ENCODE measurements around the gene UBTD1. TPM values are rescaled to one million over a fixed set of nuclear protein-coding genes. Genes with fewer than 3 reads are reported as not detected.

The UBTD1 gene
- total RNA-seq, 1 experiment from 2014 or later: 19.0 TPM

GRCh38 chr10:97618733-97619132 is 120.0 kb downstream of the UBTD1 start:
- Histone ChIP-seq H4K20me1 (ENCODE audit: control insufficient read depth, insufficient read depth, insufficient read length) (no peaks in the 10 kb centered on the region), H3K4ac (ENCODE audit: low read depth, low read length) (no peak overlapping the region), H2BK5ac (ENCODE audit: insufficient read length, low read length) (no peak overlapping the region), H2BK15ac (ENCODE audit: low read depth, low read length) (no peak overlapping the region), H4K8ac (replicated peaks; ENCODE audit: insufficient read length, low read depth, low read length) (no peak overlapping the region), H3T11ph (ENCODE audit: low read length) (no peak overlapping the region), H2BK120ac (ENCODE audit: low read depth, low read length, poor library complexity, severe bottlenecking) (no peak overlapping the region), H3K4me1 (ENCODE audit: insufficient read depth, low read length) (no peaks in the 10 kb centered on the region), H3K27me3 (ENCODE audit: insufficient read depth, low read length) (no peaks in the 10 kb centered on the region), H3K9me3 (ENCODE audit: control insufficient read depth, low read depth, low read length) (no peaks in the 10 kb centered on the region), H3K79me1 (ENCODE audit: insufficient read depth, low read depth, low read length, poor library complexity, severe bottlenecking) (no peaks in the 10 kb centered on the region), H3K27ac (ENCODE audit: insufficient read length, low read depth, low read length) (no peak overlapping the region), H4K91ac (ENCODE audit: insufficient read length, low read depth, low read length) (no peak overlapping the region), H3K9ac (ENCODE audit: extremely low read depth, insufficient read length, low read length) (no peak overlapping the region), H3K4me2 (ENCODE audit: insufficient read depth, insufficient read length, low read length) (no peak overlapping the region), H3K23ac (ENCODE audit: insufficient read length, low read depth, low read length) (no peak overlapping the region), H2BK12ac (ENCODE audit: insufficient read length, low read depth, low read length) (no peak overlapping the region), H3K79me2 (ENCODE audit: insufficient read depth, low read length) (no peaks in the 10 kb centered on the region), H3K56ac (ENCODE audit: insufficient read length, low read depth, low read length) (no peak overlapping the region), H3K23me2 (ENCODE audit: insufficient read length, low read depth, low read length, poor library complexity, severe bottlenecking) (no peaks in the 10 kb centered on the region), H2AFZ (ENCODE audit: low read length) (no peak overlapping the region), H2BK20ac (ENCODE audit: low read depth, low read length, poor library complexity, severe bottlenecking) (no peak overlapping the region), H3K18ac (ENCODE audit: insufficient read length, low read depth, low read length) (no peak overlapping the region), H4K5ac (ENCODE audit: insufficient read length, low read depth, low read length) (no peak overlapping the region), H3K14ac (ENCODE audit: insufficient read depth, low read length) (no peak overlapping the region), H2AK5ac (ENCODE audit: insufficient read length, low read length) (no peak overlapping the region)
- Mint-ChIP-seq H3K9me3 (no peaks in the 10 kb centered on the region), H3K27me3 (ENCODE audit: low read depth) (no peaks in the 10 kb centered on the region), H3K4me1 (no peaks in the 10 kb centered on the region), H3K27ac (no peak overlapping the region), H3K4me3 (no peak overlapping the region), H3K36me3 (ENCODE audit: insufficient read depth in 1 of 3, low read depth in 3 of 3) (0 out of 7 replicates have a peak, but pooled peaks cover 3 to 5% (median 4%) of the 10 kb centered on the region in 3 experiments)
- TF ChIP-seq CTCF (conservative IDR thresholded peaks at IDR 0.05): no peak
- no peak for DNase-seq
- no CpG with 5 or more reads among the region's 4 CpGs for WGBS (ENCODE audit: extremely low coverage, insufficient read length, low lambda C conversion rate)

Other genes starting within 250 kb of the UBTD1 start
- 30.5 and 33.2 TPM in 2 replicates for gene ARHGAP19, start 206.3 kb upstream of the UBTD1 start, total RNA-seq (2021)
- gene FRAT1, start 179.7 kb upstream of the UBTD1 start, total RNA-seq (2021): 7.3 and 8.1 TPM in 2 replicates
- gene FRAT2, start 164.2 kb upstream of the UBTD1 start, total RNA-seq (2021): 128 and 129 TPM in 2 replicates
- 71.6 and 83.0 TPM in 2 replicates for gene RRP12, start 97.6 kb upstream of the UBTD1 start, total RNA-seq (2021)
- 932 and 935 TPM in 2 replicates for gene PGAM1, start 72.7 kb upstream of the UBTD1 start, total RNA-seq (2021)
- gene EXOSC1, start 52.9 kb upstream of the UBTD1 start, total RNA-seq (2021): 60.3 and 66.4 TPM in 2 replicates
- 43.9 and 45.4 TPM in 2 replicates for gene ZDHHC16, start 52.7 kb upstream of the UBTD1 start, total RNA-seq (2021)
- 102 and 104 TPM in 2 replicates for gene MMS19, start 502 bp upstream of the UBTD1 start, total RNA-seq (2021)
- gene ANKRD2, start 73.9 kb downstream of the UBTD1 start, total RNA-seq (2021): not detected in 2 replicates
- 0.72 and 0.79 TPM in 2 replicates for gene HOGA1, start 85.5 kb downstream of the UBTD1 start, total RNA-seq (2021)
- gene C10orf62, start 90.8 kb downstream of the UBTD1 start, total RNA-seq (2021): 0.31 TPM in 1 of 2 replicates, not detected in the other
- gene MORN4, start 134.6 kb downstream of the UBTD1 start, total RNA-seq (2021): 11.9 and 12.0 TPM in 2 replicates
- 29.8 and 30.9 TPM in 2 replicates for gene PI4K2A, start 141.7 kb downstream of the UBTD1 start, total RNA-seq (2021)
- gene AVPI1, start 188.3 kb downstream of the UBTD1 start, total RNA-seq (2021): 6.5 and 6.9 TPM in 2 replicates
- gene MARVELD1, start 214.8 kb downstream of the UBTD1 start, total RNA-seq (2021): 26.6 and 26.7 TPM in 2 replicates
- gene ZFYVE27, start 238.2 kb downstream of the UBTD1 start, total RNA-seq (2021): 32.2 and 33.2 TPM in 2 replicates